Ishikawa (cell line): ENCODE results near the gene SPATA6L.

Source experiments
- CEBPB ChIP-seq: IDR thresholded peaks from 2 replicates; pipeline ENCODE4 v1.6.1; 2012
- CREB1 ChIP-seq: IDR thresholded peaks from 2 replicates; pipeline ENCODE4 v1.6.1; 2012; ENCODE audit warnings: low read depth
- EGR1 ChIP-seq: IDR thresholded peaks from 2 replicates; pipeline ENCODE4 v1.6.1; 2012
- EP300 ChIP-seq: IDR thresholded peaks from 2 replicates; pipeline ENCODE4 v1.6.1; 2012; ENCODE audit warnings: borderline replicate concordance
- FOXM1 ChIP-seq: IDR thresholded peaks from 2 replicates; pipeline ENCODE4 v1.6.1; 2012; ENCODE audit warnings: low read depth, borderline replicate concordance
- NFIC ChIP-seq: IDR thresholded peaks from 2 replicates; pipeline ENCODE4 v1.6.1; 2012
- RAD21 ChIP-seq: IDR thresholded peaks from 2 replicates; pipeline ENCODE4 v1.6.1; 2012; ENCODE audit warnings: low read depth
- TAF1 ChIP-seq: IDR thresholded peaks from 2 replicates; pipeline ENCODE4 v1.6.1; 2012; ENCODE audit warnings: low read depth, mild to moderate bottlenecking
- TCF12 ChIP-seq: IDR thresholded peaks from 2 replicates; pipeline ENCODE4 v1.6.1; 2012; ENCODE audit warnings: low read depth
- TEAD4 ChIP-seq: IDR thresholded peaks from 2 replicates; pipeline ENCODE4 v1.6.1; 2012
- YY1 ChIP-seq: IDR thresholded peaks from 2 replicates; pipeline ENCODE4 v1.6.1; 2012; ENCODE audit warnings: low read depth
- ZBTB7A ChIP-seq: IDR thresholded peaks from 2 replicates; pipeline ENCODE4 v1.6.1; 2012; ENCODE audit warnings: low read depth
- TF ChIP-seq, protein P1 (sequence below): IDR thresholded peaks from 2 replicates; pipeline ENCODE4 v1.6.1; 2012
- TF ChIP-seq, protein P2 (sequence below): IDR thresholded peaks from 2 replicates; pipeline ENCODE4 v1.6.1; 2012
- TF ChIP-seq, protein P3 (sequence below): IDR thresholded peaks from 2 replicates; pipeline ENCODE4 v1.6.1; 2012; ENCODE audit warnings: low read depth, mild to moderate bottlenecking

SPATA6L gene

DNA sequence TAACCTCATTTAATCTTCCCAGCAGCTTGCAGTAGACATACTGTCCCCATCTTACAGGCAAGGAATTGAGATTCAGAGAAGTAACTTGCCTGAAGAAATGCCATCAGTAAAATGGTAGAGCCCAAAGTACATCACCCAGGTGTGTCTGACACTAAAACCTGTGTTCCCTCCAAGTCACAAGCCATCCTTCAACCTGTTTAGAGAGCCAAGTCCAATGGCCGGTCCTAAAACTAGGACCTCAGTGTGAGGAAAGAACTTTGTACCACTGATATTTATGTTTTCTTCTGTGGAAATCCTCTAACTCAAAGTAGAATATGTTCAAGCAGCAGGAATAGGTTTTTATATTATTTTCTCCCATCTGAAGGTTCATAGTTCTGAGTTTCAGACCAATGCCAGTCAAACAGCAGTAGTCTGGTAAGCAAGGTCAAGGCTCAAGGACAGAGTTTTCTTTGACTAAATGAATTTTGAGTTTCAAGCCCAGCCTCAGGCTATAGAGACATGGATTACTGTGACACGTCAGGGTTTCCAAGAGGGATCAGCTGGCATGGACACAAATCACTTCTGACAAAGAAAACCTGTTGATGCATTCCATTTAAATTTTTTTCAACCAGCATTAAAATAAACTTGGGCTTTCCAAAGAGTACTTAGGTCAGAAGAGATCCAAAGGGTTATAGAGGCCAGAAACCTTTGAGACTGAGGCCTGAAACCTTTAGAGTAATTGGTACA, 85.1 kb downstream of the SPATA6L start:
- TF ChIP-seq YY1 = no peak

DNA sequence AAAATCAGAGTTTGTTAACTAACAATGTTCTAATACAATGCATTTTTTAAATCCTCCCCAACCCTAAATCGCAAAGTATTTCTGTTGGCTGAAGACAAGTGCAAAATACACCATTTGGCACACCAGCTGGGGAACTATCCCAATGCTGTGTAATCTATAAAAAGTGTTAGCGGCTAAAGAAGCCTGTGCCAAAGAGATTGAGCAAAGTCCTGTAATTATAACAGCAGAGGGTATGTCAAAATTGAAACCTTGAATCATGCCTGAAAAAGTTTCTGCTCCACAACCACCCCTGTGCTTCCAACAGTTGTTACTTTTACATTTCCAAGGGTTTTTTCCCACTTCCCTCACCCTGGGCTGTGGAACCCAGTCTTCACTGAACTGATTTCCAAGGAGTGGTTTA, 87.3 kb downstream of the SPATA6L start:
- no peak for TF ChIP-seq CEBPB
- TF ChIP-seq EP300 = no peak
- no peak for TF ChIP-seq TEAD4
- TF ChIP-seq, protein P1, sequence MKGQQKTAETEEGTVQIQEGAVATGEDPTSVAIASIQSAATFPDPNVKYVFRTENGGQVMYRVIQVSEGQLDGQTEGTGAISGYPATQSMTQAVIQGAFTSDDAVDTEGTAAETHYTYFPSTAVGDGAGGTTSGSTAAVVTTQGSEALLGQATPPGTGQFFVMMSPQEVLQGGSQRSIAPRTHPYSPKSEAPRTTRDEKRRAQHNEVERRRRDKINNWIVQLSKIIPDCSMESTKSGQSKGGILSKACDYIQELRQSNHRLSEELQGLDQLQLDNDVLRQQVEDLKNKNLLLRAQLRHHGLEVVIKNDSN = no peak
- TF ChIP-seq, protein P2, sequence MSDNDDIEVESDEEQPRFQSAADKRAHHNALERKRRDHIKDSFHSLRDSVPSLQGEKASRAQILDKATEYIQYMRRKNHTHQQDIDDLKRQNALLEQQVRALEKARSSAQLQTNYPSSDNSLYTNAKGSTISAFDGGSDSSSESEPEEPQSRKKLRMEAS = no peak
- TF ChIP-seq FOXM1 = no peak
- no peak for TF ChIP-seq YY1
- TF ChIP-seq EGR1 = no peak
- no peak for TF ChIP-seq CREB1
- TF ChIP-seq TCF12 = no peak

DNA sequence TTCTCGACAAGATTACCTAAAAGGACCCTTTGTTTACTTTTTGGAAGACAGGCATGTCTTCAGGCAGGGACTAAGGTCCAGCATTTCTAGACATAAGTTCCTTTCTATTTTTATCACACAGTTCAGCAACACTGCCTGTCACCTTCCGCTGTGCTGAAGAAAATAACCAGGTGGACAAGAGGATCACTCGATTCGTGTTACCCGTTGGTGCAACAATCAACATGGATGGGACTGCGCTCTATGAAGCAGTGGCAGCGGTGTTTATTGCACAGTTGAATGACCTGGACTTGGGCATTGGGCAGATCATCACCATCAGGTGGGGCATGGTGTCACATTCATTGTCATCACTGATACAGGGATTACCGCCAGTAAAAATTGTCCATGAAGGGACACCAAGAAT, 89.8 kb downstream of the SPATA6L start:
- TF ChIP-seq CEBPB (no peak), YY1 (no peak), NFIC (no peak), TCF12 (no peak), EP300 (no peak), ZBTB7A (no peak), EGR1 (no peak), TAF1 (no peak), CREB1 (no peak)
- TF ChIP-seq, protein P1 = no peak
- TF ChIP-seq, protein P2 = no peak

- TF ChIP-seq, protein P3, sequence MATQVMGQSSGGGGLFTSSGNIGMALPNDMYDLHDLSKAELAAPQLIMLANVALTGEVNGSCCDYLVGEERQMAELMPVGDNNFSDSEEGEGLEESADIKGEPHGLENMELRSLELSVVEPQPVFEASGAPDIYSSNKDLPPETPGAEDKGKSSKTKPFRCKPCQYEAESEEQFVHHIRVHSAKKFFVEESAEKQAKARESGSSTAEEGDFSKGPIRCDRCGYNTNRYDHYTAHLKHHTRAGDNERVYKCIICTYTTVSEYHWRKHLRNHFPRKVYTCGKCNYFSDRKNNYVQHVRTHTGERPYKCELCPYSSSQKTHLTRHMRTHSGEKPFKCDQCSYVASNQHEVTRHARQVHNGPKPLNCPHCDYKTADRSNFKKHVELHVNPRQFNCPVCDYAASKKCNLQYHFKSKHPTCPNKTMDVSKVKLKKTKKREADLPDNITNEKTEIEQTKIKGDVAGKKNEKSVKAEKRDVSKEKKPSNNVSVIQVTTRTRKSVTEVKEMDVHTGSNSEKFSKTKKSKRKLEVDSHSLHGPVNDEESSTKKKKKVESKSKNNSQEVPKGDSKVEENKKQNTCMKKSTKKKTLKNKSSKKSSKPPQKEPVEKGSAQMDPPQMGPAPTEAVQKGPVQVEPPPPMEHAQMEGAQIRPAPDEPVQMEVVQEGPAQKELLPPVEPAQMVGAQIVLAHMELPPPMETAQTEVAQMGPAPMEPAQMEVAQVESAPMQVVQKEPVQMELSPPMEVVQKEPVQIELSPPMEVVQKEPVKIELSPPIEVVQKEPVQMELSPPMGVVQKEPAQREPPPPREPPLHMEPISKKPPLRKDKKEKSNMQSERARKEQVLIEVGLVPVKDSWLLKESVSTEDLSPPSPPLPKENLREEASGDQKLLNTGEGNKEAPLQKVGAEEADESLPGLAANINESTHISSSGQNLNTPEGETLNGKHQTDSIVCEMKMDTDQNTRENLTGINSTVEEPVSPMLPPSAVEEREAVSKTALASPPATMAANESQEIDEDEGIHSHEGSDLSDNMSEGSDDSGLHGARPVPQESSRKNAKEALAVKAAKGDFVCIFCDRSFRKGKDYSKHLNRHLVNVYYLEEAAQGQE = no peak
- no peak for TF ChIP-seq TCF12
- no peak for TF ChIP-seq FOXM1
- TF ChIP-seq TAF1 = no peak
- TF ChIP-seq EGR1 = no peak
- TF ChIP-seq RAD21 = no peak
- TF ChIP-seq EP300 = no peak
- TF ChIP-seq CREB1 = no peak
- TF ChIP-seq NFIC = no peak
These were observed 90.3 kb downstream of the SPATA6L start for GRCh38 chr9:4575997-4576396.

DNA sequence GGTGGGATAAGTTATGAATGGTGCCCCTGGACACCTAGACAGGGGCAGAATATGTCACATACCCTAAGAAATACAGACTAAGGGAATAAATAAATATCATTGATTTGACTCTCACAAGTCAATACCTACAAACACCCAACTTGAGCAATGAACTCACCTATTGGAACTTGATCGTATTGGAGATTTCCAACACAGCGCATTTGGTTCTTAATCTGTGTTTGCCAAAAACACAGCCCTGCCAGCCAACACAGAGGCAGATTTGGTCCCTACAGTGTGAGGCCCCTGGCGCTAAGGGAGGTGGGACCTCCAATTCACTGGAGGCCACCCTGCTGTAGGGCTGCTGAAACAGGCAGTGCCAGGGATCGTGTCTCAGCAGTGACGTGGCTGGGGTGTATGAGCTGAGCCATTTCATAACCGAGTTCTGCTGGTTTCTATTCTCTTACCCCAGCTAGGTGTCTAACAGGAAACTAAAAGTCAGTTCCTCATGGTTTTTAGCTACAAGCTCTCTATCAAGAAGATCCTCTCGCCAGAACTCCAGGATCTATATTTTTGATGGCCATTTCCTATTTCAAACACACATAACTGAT, 91.5 kb downstream of the SPATA6L start:
- no peak for TF ChIP-seq TCF12
- TF ChIP-seq, protein P2 = no peak

GRCh38 chr9:4573634-4574389, 92.5 kb downstream of the SPATA6L start:
- TF ChIP-seq TAF1 = no peak
- no peak for TF ChIP-seq CEBPB
- TF ChIP-seq ZBTB7A = no peak
- TF ChIP-seq, protein P3 = no peak
- TF ChIP-seq EGR1 = no peak
- TF ChIP-seq FOXM1 = no peak
- no peak for TF ChIP-seq TCF12
- no peak for TF ChIP-seq YY1
